GM21723 (cell line): ENCODE results near the gene ENTHD1.
A peak's percentile ranks its signal among the peaks of the same experiment; 100 is the strongest.

Experiments used
- ATAC-seq: cut with Tn5 transposase; IDR thresholded peaks from one replicate; pipeline ENCODE4 v1.9.1; 2021; ENCODE audit warnings: mild to moderate bottlenecking, moderate library complexity; ENCODE audit not compliant: unreplicated experiment

Gene ENTHD1

DNA sequence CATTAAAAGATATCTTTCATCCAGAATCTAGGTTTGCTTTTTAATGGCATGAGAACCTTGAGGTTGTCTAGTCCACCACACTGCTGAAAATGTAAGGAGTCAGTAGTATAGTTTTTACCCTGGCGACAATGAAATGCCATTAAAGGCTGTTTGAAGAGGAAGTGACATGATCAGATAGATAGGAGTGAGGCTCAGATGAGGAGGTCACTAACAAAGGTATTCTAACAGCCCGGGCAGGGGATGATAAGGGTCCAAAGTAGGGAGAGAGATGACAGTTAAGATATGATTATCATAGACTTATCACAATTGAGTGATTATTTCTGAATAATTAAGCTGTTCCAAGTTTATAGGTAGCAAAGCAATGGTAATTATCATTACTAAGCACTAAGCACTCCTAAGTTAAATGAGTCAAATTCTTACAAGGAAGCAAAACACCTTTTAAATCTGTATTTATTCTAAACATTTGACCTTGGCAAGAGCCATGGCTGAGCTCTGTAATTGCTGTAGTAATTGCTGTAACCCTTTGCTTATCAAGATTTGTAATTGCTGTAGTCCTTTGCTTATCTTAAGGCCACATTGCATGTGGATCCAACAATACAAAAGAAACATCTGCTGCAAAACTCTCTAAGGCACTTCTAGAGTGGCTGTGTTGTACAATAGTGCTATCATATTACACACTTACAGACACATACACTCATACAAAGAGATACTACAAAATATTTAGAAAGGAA is 92.6 kb downstream of the ENTHD1 start:
- ATAC-seq = no peak

DNA sequence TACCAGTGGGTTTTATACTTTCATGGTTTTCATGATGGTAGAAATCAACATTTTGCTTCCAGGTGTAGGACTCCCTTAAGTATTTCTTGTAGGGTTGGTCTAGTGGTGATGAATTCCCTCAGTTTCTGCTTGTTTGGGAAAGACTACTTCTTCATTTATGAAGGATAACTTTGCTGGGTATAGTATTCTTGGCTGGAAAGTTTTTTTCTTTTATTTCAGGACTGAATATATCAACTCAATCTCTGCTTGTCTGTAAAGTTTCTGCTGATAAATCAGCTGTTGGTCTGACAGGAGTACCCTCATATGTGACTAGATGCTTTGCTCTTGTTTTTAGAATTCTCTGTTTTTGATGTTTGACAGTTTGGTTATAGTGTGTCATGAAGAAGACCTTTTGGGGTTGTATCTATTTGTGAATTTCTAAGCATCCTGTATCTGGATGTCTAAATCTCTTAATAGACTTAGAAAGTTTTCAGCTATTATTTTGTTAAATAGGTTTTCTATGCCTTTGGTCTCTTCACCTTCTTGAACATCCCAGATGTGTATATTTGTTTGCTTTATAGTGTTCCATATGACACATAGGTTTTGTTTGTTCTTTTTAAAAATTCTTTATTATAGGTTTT is 95.9 kb downstream of the ENTHD1 start:
- no peak for ATAC-seq

- ATAC-seq = no peak
Observed at GRCh38 chr22:39789788-39790187, 103.8 kb downstream of the ENTHD1 start.

DNA sequence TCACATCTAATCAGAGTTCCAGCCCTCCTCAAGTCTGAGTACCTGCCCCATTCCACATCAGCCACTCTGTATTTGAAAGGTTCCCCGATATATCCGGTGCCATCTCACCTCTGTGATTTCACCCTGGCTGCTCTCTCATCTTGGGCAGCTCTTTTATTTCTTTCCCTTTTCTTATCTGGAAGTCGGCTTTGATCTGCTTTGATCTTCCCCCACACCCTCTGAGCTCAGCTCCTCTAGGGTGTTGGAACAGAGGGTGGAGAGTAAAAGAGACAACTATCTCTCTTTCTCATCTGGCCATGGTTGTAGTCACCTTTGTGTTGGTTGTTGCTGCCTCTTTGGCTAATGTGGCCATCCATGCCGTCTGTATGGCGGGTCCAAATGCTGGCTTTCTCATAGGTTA is 108.3 kb downstream of the ENTHD1 start:
- no peak for ATAC-seq

- no peak for ATAC-seq
Observed at GRCh38 chr22:39777716-39778454, 115.7 kb downstream of the ENTHD1 start.

GRCh38 chr22:39776295-39777009 is 117.1 kb downstream of the ENTHD1 start:
- ATAC-seq = no peak

DNA sequence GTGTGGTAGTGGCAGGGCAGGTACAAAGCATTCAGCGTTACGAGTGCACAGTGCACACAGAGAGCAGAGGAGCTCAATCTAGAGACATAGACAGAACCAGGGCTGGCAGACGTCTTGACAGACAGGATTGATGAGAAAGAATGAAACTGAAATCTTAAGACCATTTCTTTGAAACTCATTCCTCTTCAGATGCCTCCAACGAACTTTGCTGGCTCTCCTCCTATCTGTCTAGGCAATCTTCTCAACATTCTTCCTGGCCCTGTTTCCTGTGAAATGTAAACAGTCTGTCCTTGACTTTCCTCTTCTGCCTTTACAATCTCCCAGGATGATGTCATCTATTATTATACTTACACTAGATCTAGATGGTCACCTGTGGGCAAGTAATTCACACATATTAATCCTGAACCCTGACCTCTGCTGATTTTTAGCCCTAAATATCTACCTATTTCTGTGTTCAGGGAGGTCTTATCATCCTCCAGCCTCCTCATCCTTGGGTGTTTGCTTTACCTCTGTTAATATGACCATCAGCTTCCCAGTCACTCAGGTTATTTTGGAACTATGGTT is 119.5 kb downstream of the ENTHD1 start:
- ATAC-seq = peak; percentile 79

- no peak for ATAC-seq
Observed at GRCh38 chr22:39773503-39773902, 120.1 kb downstream of the ENTHD1 start.

- ATAC-seq = no peak
Observed at GRCh38 chr22:39771486-39771885, 122.1 kb downstream of the ENTHD1 start.

DNA sequence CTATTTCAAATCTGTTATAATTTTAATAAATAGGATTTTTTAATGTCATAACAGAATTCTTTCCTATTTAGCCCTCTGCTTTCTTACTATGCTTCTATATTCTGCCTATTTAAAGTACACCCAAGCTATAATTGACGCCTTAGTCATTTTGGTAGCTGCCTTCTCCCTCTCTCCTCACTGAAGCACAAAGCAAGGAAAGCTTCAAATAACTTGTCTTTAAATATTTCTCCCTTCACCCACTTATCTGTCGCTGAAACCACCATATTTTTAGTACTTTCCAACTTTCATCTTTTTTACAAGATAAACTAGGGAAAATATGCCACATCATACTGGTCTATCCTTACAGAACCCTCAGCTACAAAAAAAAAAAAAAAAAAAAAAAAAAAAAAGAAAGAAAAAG is 127.9 kb downstream of the ENTHD1 start:
- ATAC-seq = no peak

- no peak for ATAC-seq
Observed at GRCh38 chr22:39765046-39765445, 128.5 kb downstream of the ENTHD1 start.

DNA sequence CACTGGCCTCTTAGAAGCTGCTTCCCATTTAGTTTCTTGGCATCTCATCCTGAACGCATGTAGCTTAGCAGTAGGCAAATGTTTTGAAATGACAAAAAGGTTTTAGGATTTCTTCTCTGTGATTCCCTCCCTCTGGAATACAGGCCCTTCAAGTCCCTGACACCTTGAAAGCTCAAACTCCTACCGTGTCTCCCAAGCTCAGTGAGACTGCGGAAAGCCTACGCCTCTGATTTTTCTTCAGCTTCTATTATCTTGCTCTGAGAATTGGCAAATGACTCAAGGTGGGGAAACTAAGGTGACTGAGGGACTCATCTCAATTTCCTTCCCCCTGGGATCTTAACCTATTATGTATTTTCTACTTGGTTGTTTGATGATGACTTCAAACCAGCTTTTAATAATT is 130.3 kb downstream of the ENTHD1 start:
- no peak for ATAC-seq

DNA sequence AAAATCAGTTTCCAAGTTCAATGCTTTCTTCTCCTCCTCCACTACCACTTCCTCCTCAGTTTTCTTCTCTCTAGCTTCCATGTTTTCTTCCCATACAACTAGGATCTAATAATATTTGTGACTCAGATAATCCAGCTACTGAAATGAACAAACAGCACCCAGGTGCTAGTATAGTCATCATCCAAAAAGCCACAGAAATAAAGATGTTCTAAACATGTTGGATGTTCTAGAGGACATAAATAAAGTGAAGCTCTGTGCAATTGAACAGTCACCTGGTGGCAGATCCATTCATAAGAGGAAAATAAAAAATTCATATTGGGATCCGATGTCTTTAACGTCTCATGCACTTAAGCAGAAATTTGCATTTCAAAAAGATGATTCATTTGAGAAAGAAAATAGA is 142.8 kb downstream of the ENTHD1 start:
- ATAC-seq = no peak

DNA sequence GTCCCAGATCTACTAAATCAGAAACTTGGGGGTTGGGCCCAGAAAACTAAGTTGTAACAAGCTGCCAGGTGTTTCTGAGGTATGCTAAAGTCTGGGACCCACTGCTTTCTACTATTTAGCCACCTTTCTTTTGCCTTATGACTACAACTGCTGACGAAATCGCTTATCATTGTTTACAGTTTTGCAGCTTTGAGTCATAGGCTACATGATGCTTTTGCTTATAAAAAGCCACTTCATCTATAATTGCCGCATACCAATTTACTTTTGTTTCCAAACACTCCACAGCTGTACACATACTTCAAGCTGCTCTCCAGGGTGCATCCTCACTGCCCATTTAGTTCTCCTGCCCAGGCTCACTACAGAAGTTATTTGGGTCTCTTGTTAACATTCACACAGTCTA is 144.7 kb downstream of the ENTHD1 start:
- ATAC-seq = no peak

GRCh38 chr22:39746600-39747262 is 146.8 kb downstream of the ENTHD1 start:
- no peak for ATAC-seq

- ATAC-seq = no peak
Observed at GRCh38 chr22:39745789-39746188, 147.8 kb downstream of the ENTHD1 start.

DNA sequence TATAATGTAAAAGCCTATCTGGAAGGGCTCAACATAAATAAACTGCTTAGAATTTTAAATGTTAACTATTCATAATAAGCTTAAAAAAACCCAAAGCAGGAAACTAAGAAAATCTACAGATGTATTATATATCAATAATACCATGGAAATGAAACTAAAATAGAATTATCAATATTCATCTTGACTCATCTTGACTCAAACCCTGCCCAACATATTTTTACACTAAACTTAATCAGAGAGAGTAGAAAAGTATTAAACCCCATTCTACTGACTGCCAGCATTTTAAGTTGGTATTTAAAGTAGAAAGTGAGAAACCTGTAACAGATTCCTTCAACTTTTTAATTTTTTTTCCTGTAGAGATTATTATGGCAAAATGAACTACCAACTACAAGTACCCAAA is 149.2 kb downstream of the ENTHD1 start:
- ATAC-seq = no peak

DNA sequence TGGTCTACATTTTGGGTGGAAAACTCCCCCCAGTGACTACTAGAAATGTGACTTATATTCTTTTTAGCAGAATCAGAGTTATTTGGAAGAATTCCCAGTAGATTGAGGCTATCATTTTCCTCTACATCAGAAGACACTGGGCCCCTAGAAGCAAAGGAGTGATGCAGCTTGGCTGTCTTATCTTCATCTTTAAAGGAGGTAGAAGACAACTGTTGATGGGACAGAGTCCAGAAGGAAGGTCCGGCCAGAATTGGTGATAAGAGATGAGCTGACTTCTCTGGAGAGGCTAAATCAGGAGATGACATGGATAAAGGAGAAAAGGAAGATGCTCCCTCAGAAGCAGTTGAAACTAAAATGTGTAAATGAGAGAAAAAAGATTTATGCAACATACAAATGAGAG is 149.6 kb downstream of the ENTHD1 start:
- no peak for ATAC-seq

DNA sequence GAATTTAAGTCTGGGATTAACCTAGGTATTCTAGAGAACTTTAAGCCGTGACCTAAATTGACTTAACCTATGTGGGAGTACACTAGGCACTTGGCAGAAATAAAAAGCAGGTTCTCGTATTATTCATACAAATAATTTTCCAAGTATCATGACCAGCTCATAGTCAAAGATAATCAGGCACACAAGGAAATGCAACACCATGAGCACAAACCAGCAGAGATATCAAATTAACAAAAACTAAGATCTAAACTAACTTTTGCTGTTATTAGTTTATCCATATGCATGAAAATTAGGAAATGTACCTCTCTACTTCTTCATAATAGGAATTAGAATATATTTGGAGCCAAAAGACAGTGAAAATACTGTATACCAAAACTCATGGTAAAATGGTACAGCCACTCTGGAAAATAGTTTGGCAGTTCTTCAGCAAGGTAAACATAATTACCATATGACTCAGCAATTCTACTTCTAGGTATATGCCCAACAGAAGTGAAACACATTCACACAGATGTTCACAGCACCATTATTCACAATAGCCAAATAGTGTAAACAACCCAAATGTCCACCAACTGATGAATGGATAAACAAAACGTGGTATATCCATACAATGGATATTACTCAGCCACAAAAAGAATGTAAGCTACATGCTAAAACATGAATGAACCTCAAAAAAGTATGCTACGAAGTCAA is 154.1 kb downstream of the ENTHD1 start:
- ATAC-seq = no peak

DNA sequence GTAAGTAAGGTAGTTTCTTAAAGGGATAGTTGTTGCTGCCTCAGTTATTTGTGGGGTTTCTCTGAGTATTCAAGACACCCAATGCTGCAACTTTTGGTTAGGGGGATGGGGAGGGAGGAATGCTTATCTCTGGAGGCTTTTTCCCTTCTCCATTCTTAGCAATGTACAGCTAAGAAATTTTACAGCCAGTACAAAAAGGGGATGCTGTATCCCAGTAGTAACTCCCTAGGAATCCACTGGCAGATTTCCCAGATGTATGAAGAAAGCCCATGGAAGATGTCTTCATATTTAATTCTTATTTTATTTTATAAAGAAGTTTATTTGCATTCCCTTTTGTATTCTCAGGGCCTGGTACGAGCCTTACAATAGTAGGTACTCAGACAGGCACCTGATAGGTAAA is 154.8 kb downstream of the ENTHD1 start:
- ATAC-seq = no peak
